ENCODE measurements around the gene LRP8.
"Not testable (repeated sequence)": the region's sequence is repeated elsewhere in the genome, so short reads cannot be mapped to it uniquely, and the experiment has no call there.

Gene LRP8

GRCh38 chr1:53206083-53206685, 121.7 kb downstream of the LRP8 start:
- DNase-seq: not testable (repeated sequence)

GRCh38 chr1:53205496-53205895, 122.4 kb downstream of the LRP8 start:
- not testable (repeated sequence) for DNase-seq

DNA sequence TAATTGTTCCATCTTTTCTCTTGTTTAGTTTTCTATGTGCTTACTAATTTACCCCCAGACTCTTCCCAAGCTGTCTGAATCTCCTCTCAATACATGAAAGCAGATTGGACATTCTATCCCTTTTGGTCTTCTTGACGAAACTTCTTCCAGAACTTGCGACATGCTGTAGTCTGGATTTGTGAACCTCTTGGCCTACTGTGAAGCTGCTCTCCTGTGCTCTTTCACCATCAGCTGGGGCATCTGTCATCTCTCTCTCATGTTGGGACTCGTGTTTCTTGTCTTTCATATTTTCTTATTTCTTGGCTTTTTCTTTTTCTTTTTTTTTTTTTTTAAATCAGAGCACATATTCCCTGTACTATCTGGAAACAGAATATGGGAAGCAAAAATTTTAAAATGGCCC, 124.4 kb downstream of the LRP8 start:
- no peak for DNase-seq

- DNase-seq: no peak
Observed at GRCh38 chr1:53198241-53198651, 129.6 kb downstream of the LRP8 start.

DNA sequence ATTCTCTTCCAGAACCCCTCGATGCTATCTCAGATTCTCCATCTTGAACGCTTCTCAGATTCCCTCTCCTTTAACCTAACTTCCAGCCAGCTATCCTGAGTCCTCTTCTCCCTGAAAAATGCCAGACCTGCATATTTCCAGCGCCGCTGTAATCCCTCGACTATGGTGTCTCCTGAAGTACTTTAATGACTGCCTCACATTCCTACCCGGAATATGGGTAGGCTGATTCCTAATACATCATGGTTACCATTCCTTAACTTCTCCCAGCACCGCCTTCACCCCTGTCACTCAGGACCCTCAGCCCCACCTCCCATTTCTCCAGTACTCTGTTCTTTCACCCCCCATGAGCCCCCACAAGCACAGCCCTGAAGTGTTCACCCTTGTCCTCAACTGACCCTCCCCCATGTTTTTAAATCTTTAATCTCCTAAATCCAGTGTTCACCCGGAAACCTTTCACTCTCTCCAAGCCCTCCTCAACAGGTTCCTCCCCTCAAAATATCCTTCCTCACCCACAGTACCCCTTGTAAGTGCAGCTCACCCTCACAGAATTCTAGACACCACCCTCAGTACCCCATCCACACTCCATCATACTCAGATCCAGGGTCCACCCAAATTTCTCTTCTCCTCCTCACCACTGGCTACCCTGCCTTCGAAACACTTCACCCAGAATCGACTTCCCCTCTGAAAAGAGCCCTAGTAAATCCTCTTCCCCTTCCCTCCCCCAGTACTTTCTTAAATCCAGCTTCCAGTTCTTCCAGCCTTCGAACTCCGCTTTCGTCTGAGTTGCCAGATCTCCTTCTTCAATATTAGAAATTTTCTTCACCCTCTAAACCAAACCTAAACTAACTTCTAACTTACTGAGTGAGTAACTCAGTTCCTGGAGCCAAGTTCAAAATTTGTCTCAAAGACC, 130.3 kb downstream of the LRP8 start:
- no peak for DNase-seq

DNA sequence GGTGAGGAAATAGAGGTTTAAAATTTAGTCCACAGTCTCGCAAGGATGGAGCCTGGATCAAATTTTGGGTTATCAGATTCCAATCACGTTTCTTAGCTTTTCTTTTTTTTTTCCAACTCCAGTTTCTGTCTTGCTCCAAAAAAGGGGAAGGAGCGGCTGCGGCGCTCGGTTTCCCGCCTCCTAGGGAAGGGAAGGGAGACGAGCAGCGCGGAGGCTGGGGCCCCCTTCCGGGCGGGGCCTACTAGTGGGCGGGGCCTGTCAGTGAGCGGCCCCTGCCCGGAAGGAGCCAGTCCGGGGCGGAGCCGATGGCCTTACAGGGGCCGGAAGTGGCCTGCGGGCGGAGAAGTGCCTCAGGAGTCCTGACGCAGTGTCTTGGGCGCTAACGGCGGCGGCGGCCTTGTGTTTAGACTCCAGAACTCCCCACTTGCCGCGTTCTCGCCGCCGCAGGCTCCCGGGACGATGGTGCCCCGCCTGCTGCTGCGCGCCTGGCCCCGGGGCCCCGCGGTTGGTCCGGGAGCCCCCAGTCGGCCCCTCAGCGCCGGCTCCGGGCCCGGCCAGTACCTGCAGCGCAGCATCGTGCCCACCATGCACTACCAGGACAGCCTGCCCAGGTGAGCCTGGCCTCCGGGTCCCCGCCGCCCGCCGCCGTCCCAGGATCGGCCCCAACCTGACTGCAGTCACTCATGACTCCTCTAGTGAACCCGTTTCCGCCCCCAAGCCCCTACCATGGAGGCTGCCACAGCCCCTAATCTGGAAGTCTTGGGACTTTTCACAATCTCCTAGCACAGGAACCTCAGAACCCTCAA, 131.2 kb downstream of the LRP8 start, which contains the start of gene CPT2:
TSS of gene CPT2 (plus strand) at position 340 of the 806 bp plus-strand sequence. CDS start at position 460, 120 bp downstream.
- DNase-seq: peak; percentile 92

DNA sequence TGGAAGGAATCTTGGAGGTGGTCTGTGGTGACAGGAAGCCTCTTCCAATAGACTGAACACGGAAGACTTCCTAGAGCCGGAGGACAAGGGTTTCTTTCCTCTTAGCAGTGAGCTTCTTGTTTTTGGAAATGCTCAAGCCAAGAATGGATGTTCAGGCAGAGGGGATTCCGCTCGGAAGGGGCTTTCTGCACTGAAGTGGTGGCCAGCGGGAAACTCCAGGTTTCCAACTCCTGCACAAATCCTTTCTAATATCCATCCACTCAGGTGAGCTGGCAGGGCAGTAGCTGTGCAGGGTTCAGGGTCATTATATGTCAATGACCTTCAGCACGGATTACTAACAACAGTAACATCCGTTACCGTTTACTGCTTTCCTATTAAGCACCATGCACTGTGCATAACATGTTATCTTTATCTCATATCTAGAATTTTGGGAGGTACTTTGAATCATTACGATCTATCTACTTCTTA, 131.8 kb downstream of the LRP8 start:
- no peak for DNase-seq

GRCh38 chr1:53195246-53196016, 132.4 kb downstream of the LRP8 start:
- DNase-seq: no peak

Measured in stimulated activated CD4-positive, alpha-beta T cell treated with anti-CD3 and anti-CD28 coated beads, Interleukin-4, amount 100 ng/mL, for 24 hours (primary cell).